HepG2 (cell line): Measurements from ENCODE around the gene THOC7. TPM values are rescaled to one million over a fixed set of nuclear protein-coding genes. Genes with fewer than 3 reads are reported as not detected.

Experiments
- ATAC-seq: fragments of 200-7000 bp; cut with Tn5 transposase; 3 replicates; pipeline ENCODE4 v1.9.1; 2020; ENCODE audit warnings: mild to moderate bottlenecking, moderate library complexity
- BruUV-seq: library from RNA; stranded (reverse); fragments of 400-500 nt; replicated peaks from 2 replicates; lab custom pipeline; 2021; lab: Mats Ljungman, UMichigan
- CTCF ChIA-PET: fragments of 300-600 bp; formaldehyde crosslinking; extraction: SDS; loops from one replicate; lab custom pipeline; 2021; ENCODE audit warnings: low total read pairs, inconsistent platforms, low intra/inter-chr PET ratio; lab: Yijun Ruan, JAX
- POLR2A ChIA-PET: fragments of 350-600 bp; sonication (Branson Sonifier 250); formaldehyde crosslinking; loops from one replicate; lab custom pipeline; 2020; ENCODE audit warnings: antibody characterized with exemption, inconsistent platforms; lab: Yijun Ruan, JAX
- DNase-seq: peaks from one replicate; pipeline ENCODE4 v3.0.0-alpha.2; 2015; ENCODE audit warnings: low spot score
- FAIRE-seq: peaks from 3 replicates; lab custom pipeline; 2011; peaks lifted over from hg19 to GRCh38; lab: Jason Lieb, UNC
- H2AFZ ChIP-seq: one replicate; pipeline ENCODE4 v1.6.1; 2011; ENCODE audit warnings: low read length, inconsistent platforms
- H3K27ac ChIP-seq: fragments of 300-600 bp; 3 replicates; pipeline ENCODE4 v1.8.0; 2011; ENCODE audit warnings: mixed run types, mild to moderate bottlenecking, mixed read lengths, low read length, inconsistent platforms; ENCODE audit not compliant: insufficient read depth; ENCODE audit errors: extremely low read length
- H3K27me3 ChIP-seq, 2 experiments: fragments of 200-600 bp in 1 of 2; 2 replicates in 1 of 2; 3 replicates in 1 of 2; pipeline versions ENCODE4 v1.6.0 to v1.8.0; 2011; ENCODE audit warnings: low read length in 2 of 2, mild to moderate bottlenecking in 2 of 2, moderate library complexity in 2 of 2, inconsistent platforms in 1 of 2; ENCODE audit not compliant: insufficient read depth in 2 of 2, control insufficient read depth in 1 of 2
- H3K36me3 ChIP-seq, 2 experiments: fragments of 200-600 bp in 1 of 2; replicated peaks in 1 of 2; 2 replicates in 1 of 2; 3 replicates in 1 of 2; pipeline versions ENCODE4 v1.5.1 to v1.8.0; 2011; ENCODE audit warnings: low read length in 2 of 2, inconsistent platforms in 1 of 2; ENCODE audit not compliant: insufficient read depth in 2 of 2, control insufficient read depth in 1 of 2
- H3K4me1 ChIP-seq: 2 replicates; pipeline ENCODE4 v1.5.1; 2012; ENCODE audit warnings: low read length, inconsistent platforms; ENCODE audit not compliant: insufficient read depth
- H3K4me2 ChIP-seq: 2 replicates; pipeline ENCODE4 v1.6.0; 2011; ENCODE audit warnings: low read depth, low read length, inconsistent platforms
- H3K4me3 ChIP-seq, 3 experiments: fragments of 200-600 bp in 1 of 3; sonication (generic), shearing (Covaris generic) in 1 of 3; replicated peaks in 1 of 3; 2 replicates each; pipeline ENCODE4 v1.5.1; 2011 to 2016; ENCODE audit warnings: low read length in 3 of 3, inconsistent platforms in 2 of 3, low read depth in 2 of 3, mild to moderate bottlenecking in 2 of 3, control low read depth in 1 of 3, mixed read lengths in 1 of 3; ENCODE audit not compliant: insufficient read depth in 1 of 3
- H3K79me2 ChIP-seq: one replicate; pipeline ENCODE4 v1.6.1; 2011; ENCODE audit warnings: low read length, inconsistent platforms; ENCODE audit not compliant: insufficient read depth
- H3K9ac ChIP-seq: 2 replicates; pipeline ENCODE4 v1.6.0; 2011; ENCODE audit warnings: mild to moderate bottlenecking, low read depth, low read length, inconsistent platforms; ENCODE audit not compliant: insufficient read depth
- H3K9me3 ChIP-seq: 2 replicates; pipeline ENCODE4 v1.5.1; 2012; ENCODE audit warnings: mild to moderate bottlenecking, low read length
- H4K20me1 ChIP-seq: 2 replicates; pipeline ENCODE4 v1.6.0; 2011; ENCODE audit warnings: inconsistent platforms, mild to moderate bottlenecking, low read length, moderate library complexity; ENCODE audit not compliant: insufficient read depth
- FOXM1 ChIP-seq: sonication (generic); formaldehyde crosslinking; IDR thresholded peaks from 2 replicates; pipeline ENCODE4 v1.5.0; 2020; ENCODE audit warnings: missing genetic modification reagents
- FOXO1 ChIP-seq: sonication (generic); formaldehyde crosslinking; IDR thresholded peaks from 2 replicates; pipeline ENCODE4 v1.4.0; 2020; ENCODE audit warnings: missing genetic modification reagents
- PRDM15 ChIP-seq: sonication (generic); formaldehyde crosslinking; IDR thresholded peaks from 2 replicates; pipeline ENCODE4 v1.4.0; 2020; ENCODE audit warnings: missing genetic modification reagents
- RNF2 ChIP-seq: fragments of 450-650 bp; conservative IDR thresholded peaks from 2 replicates; pipeline ENCODE4 v1.6.1; 2016; ENCODE audit warnings: low read depth
- ZBTB21 ChIP-seq: sonication (generic); formaldehyde crosslinking; IDR thresholded peaks from 2 replicates; pipeline ENCODE4 v1.4.0; 2020; ENCODE audit warnings: missing genetic modification reagents
- ZBTB8A ChIP-seq: sonication (generic); formaldehyde crosslinking; IDR thresholded peaks from 2 replicates; pipeline ENCODE4 v1.4.0; 2020; ENCODE audit warnings: mild to moderate bottlenecking, low read depth, missing genetic modification reagents, borderline replicate concordance
- ZNF30 ChIP-seq: sonication (generic); formaldehyde crosslinking; IDR thresholded peaks from 2 replicates; pipeline ENCODE4 v1.5.0; 2020; ENCODE audit warnings: mild to moderate bottlenecking, missing genetic modification reagents
- ZNF430 ChIP-seq: sonication (generic); formaldehyde crosslinking; IDR thresholded peaks from 2 replicates; pipeline ENCODE4 v1.9.0; 2021; ENCODE audit warnings: mild to moderate bottlenecking, missing genetic modification reagents
- ZNF781 ChIP-seq: sonication (generic); formaldehyde crosslinking; IDR thresholded peaks from 2 replicates; pipeline ENCODE4 v1.5.1; 2020; ENCODE audit warnings: borderline replicate concordance, mild to moderate bottlenecking, missing genetic modification reagents; ENCODE audit errors: not compliant biosample characterization
- ZNF816 ChIP-seq: sonication (generic); formaldehyde crosslinking; IDR thresholded peaks from 2 replicates; pipeline ENCODE4 v1.8.0; 2022; ENCODE audit warnings: missing genetic modification reagents, mild to moderate bottlenecking, borderline replicate concordance
- ZSCAN29 ChIP-seq: sonication (generic); formaldehyde crosslinking; conservative IDR thresholded peaks from 2 replicates; pipeline ENCODE4 v1.4.0; 2020; ENCODE audit warnings: mild to moderate bottlenecking, missing genetic modification reagents
- WGBS: methylation state at CpG from one replicate; pipeline ENCODE4 v1.1.6; 2017; ENCODE audit warnings: low lambda C conversion rate; 5-methylcytosine and 5-hydroxymethylcytosine counted together
- in situ Hi-C: cut with HindIII; loops from 2 replicates; pipeline ENCODE4 v1.10.0; 2017; ENCODE audit warnings: low pct_unique_long_range_greater_than_20kb; ENCODE audit not compliant: extremely low pct_ligation_motif_present
- intact Hi-C: fragments of 100-400 bp; cut with micrococcal nuclease; formaldehyde crosslinking; loops from one replicate; pipeline ENCODE4 v1.10.0; 2022; ENCODE audit not compliant: unreplicated experiment
- polyA plus RNA-seq, 8 experiments: library from polyadenylated mRNA; depleted of rRNA in 3 of 8; stranded (reverse) in 7 of 8; unstranded in 1 of 8; fragments of >200 nt; fragmentation: Illumina TruSeq in 4 of 8; extraction: Trizol in 4 of 8; gene quantifications; 2 replicates each; pipeline versions ENCODE4 v1.2.1 to v1.2.3, GENCODE V29; 2011 to 2016; ENCODE audit warnings: low read depth in 4 of 8, missing spikeins in 1 of 8, mixed read lengths in 1 of 8; ENCODE audit not compliant: insufficient read depth in 1 of 8
- total RNA-seq, 5 experiments: library from RNA; depleted of rRNA; stranded (reverse); fragments of >200 nt; fragmentation: Illumina TruSeq; extraction: Trizol; gene quantifications; 2 replicates each; pipeline ENCODE4 v1.2.3, GENCODE V29; 2016; ENCODE audit warnings: low read depth in 1 of 5
- TF ChIP-seq, protein P1 (sequence below): sonication (generic); formaldehyde crosslinking; IDR thresholded peaks from 2 replicates; pipeline ENCODE4 v1.4.0; 2020; ENCODE audit warnings: missing genetic modification reagents

Gene THOC7
- total and polyA plus RNA-seq, 2 of the 13 experiments (the other 11 are each of a cell fraction or from before 2014, with no cell fraction given): 32.8 to 63.5 TPM

DNA sequence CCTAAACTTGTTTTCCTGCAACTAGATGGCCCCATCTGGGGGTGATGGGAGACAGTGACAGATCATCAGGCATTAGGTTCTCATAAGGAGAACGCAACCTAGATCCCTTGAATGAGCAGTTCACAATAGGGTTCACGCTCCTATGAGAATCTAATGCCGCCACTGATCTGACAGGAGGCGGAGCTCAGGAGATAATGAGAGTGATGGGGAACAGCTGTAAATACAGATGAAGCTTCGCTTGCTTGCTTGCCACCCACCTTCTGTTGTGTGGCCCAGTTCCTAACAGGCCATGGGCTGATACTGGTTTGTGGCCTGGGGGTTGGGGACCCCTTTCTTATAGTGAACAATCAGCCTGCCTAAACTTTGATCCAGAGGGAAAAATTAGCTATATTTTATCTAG, 59.7 kb downstream of the THOC7 start (continued):
- TF ChIP-seq ZNF430: no peak
- no peak for TF ChIP-seq ZNF30 (CRISPR knock-in tag)
- TF ChIP-seq ZSCAN29: no peak
- TF ChIP-seq ZBTB21 (CRISPR knock-in tag): no peak
- TF ChIP-seq FOXM1: no peak

GRCh38 chr3:63800097-63800496, 63.5 kb downstream of the THOC7 start:
- Histone ChIP-seq H3K36me3 (no peaks in the 10 kb centered on the region), H3K4me3 (no peak overlapping the region), H2AFZ (no peak overlapping the region), H3K9me3 (no peaks in the 10 kb centered on the region), H3K27ac (no peak overlapping the region), H3K79me2 (no peaks in the 10 kb centered on the region), H4K20me1 (no peaks in the 10 kb centered on the region), H3K9ac (no peak overlapping the region), H3K27me3 (no peaks in the 10 kb centered on the region), H3K4me2 (no peak overlapping the region), H3K4me1 (0 out of 2 replicates have a peak, but pooled peaks cover 1% of the 10 kb centered on the region)
- 1% methylated on average over 5 of the region's 5 CpGs for WGBS
- no TSS peak for BruUV-seq
- ChIA-PET CTCF (no interaction called here), POLR2A (no interaction called here)
- in situ Hi-C loops: loop anchor here (25.0 kb wide), 1 partner anchor 1163 kb away; no protein-coding TSS in a partner anchor
- FAIRE-seq (no peak), DNase-seq (no peak), ATAC-seq (no peak)
- TF ChIP-seq ZNF816 (CRISPR knock-in tag) (no peak), PRDM15 (no peak), ZNF781 (CRISPR knock-in tag) (no peak), ZBTB8A (CRISPR knock-in tag) (no peak), FOXO1 (CRISPR knock-in tag) (no peak), RNF2 (no peak)
- TF ChIP-seq, protein P1, sequence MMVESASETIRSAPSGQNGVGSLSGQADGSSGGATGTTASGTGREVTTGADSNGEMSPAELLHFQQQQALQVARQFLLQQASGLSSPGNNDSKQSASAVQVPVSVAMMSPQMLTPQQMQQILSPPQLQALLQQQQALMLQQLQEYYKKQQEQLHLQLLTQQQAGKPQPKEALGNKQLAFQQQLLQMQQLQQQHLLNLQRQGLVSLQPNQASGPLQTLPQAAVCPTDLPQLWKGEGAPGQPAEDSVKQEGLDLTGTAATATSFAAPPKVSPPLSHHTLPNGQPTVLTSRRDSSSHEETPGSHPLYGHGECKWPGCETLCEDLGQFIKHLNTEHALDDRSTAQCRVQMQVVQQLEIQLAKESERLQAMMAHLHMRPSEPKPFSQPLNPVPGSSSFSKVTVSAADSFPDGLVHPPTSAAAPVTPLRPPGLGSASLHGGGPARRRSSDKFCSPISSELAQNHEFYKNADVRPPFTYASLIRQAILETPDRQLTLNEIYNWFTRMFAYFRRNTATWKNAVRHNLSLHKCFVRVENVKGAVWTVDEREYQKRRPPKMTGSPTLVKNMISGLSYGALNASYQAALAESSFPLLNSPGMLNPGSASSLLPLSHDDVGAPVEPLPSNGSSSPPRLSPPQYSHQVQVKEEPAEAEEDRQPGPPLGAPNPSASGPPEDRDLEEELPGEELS (CRISPR knock-in tag): no peak
- intact Hi-C loops: no loop called here
